ENCODE data around the gene INPP5A. TPM values are rescaled to one million over a fixed set of nuclear protein-coding genes. Genes with fewer than 3 reads are reported as not detected.

Gene INPP5A
- total RNA-seq, 1 experiment from 2014 or later = 12.3 TPM

GRCh38 chr10:132647424-132647823 is 109.8 kb downstream of the INPP5A start:
- CTCF ChIA-PET = no interaction called here
- BruUV-seq (replicated peaks) = no TSS peak
- POLR2A ChIA-PET = no interaction called here
- Histone ChIP-seq H3K79me2 (ENCODE audit: insufficient read depth, low read length) (no peaks in the 10 kb centered on the region), H3K36me3 (ENCODE audit: control insufficient read depth in 1 of 2, insufficient read depth in 2 of 2, low read length in 2 of 2) (no peaks in the 10 kb centered on the region), H3K27ac (ENCODE audit: low read depth, low read length) (no peak overlapping the region), H3K9me2 (ENCODE audit: insufficient read depth) (no peaks in the 10 kb centered on the region), H4K20me1 (ENCODE audit: insufficient read depth) (no peaks in the 10 kb centered on the region), H3K27me3 (ENCODE audit: insufficient read depth, low read length) (no peaks in the 10 kb centered on the region), H3K9ac (ENCODE audit: low read length) (no peak overlapping the region), H3K4me2 (ENCODE audit: low read length) (no peak overlapping the region), H2AFZ (ENCODE audit: low read depth, low read length, poor library complexity, severe bottlenecking) (no peak overlapping the region), H3K4me3 (replicated peaks in 1 of 2; ENCODE audit: low read depth in 1 of 2, low read length in 2 of 2) (no peak overlapping the region), H3K4me1 (ENCODE audit: control insufficient read depth in 1 of 2, insufficient read depth in 2 of 2, low read length in 2 of 2) (no peaks in the 10 kb centered on the region), H3K9me3 (ENCODE audit: control insufficient read depth in 1 of 2, insufficient read depth in 1 of 2, low read depth in 1 of 2, low read length in 2 of 2) (no peaks in the 10 kb centered on the region)
- intact Hi-C loops (cut with micrococcal nuclease) = no loop called here
- ATAC-seq (no peak), DNase-seq (ENCODE audit: low read depth, low spot score) (no peak)
- TF ChIP-seq, protein P1, sequence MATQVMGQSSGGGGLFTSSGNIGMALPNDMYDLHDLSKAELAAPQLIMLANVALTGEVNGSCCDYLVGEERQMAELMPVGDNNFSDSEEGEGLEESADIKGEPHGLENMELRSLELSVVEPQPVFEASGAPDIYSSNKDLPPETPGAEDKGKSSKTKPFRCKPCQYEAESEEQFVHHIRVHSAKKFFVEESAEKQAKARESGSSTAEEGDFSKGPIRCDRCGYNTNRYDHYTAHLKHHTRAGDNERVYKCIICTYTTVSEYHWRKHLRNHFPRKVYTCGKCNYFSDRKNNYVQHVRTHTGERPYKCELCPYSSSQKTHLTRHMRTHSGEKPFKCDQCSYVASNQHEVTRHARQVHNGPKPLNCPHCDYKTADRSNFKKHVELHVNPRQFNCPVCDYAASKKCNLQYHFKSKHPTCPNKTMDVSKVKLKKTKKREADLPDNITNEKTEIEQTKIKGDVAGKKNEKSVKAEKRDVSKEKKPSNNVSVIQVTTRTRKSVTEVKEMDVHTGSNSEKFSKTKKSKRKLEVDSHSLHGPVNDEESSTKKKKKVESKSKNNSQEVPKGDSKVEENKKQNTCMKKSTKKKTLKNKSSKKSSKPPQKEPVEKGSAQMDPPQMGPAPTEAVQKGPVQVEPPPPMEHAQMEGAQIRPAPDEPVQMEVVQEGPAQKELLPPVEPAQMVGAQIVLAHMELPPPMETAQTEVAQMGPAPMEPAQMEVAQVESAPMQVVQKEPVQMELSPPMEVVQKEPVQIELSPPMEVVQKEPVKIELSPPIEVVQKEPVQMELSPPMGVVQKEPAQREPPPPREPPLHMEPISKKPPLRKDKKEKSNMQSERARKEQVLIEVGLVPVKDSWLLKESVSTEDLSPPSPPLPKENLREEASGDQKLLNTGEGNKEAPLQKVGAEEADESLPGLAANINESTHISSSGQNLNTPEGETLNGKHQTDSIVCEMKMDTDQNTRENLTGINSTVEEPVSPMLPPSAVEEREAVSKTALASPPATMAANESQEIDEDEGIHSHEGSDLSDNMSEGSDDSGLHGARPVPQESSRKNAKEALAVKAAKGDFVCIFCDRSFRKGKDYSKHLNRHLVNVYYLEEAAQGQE (IDR thresholded peaks at IDR 0.05; ENCODE audit: low read depth) = no peak
- TF ChIP-seq ZNF274 (IDR thresholded peaks at IDR 0.05; ENCODE audit: low read depth, low read length) (no peak), RAD21 (IDR thresholded peaks at IDR 0.05; ENCODE audit: low read depth) (no peak), SRF (IDR thresholded peaks at IDR 0.05; ENCODE audit: low read depth) (no peak), EZH2phosphoT487 (IDR thresholded peaks at IDR 0.05; ENCODE audit: borderline replicate concordance) (no peak)
- TF ChIP-seq, protein P2, sequence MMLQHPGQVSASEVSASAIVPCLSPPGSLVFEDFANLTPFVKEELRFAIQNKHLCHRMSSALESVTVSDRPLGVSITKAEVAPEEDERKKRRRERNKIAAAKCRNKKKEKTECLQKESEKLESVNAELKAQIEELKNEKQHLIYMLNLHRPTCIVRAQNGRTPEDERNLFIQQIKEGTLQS (IDR thresholded peaks at IDR 0.05) = no peak
- RAD21 ChIA-PET (ENCODE audit: low non-redundant PET in 1 of 2, low total read pairs in 2 of 2, uncharacterized antibody in 2 of 2, unreplicated experiment in 2 of 2) = no interaction called here
